HAP-1 (cell line): ENCODE measurements around the gene NUMB.
"Not testable (repeated sequence)": the region's sequence is repeated elsewhere in the genome, so short reads cannot be mapped to it uniquely, and the experiment has no call there.

Experiments
- DNase-seq, 2 experiments: peaks; one replicate each; pipeline ENCODE4 v3.0.0-alpha.2; 2016 to 2020; ENCODE audit warnings: low spot score in 2 of 2
- H3K27me3 ChIP-seq: fragments of 250-450 bp; sonication (Bioruptor Pico); 2 replicates; pipeline ENCODE4 v1.5.1; 2020; ENCODE audit warnings: low read depth, mild to moderate bottlenecking, moderate library complexity
- H3K36me3 ChIP-seq: fragments of 250-450 bp; sonication (Bioruptor Pico); replicated peaks from 2 replicates; pipeline ENCODE4 v1.5.1; 2020; ENCODE audit warnings: mild to moderate bottlenecking
- H3K4me1 ChIP-seq: fragments of 250-450 bp; sonication (Bioruptor Pico); 2 replicates; pipeline ENCODE4 v1.5.1; 2020; ENCODE audit warnings: mild to moderate bottlenecking
- H3K4me3 ChIP-seq: fragments of 250-450 bp; sonication (Bioruptor Pico); 2 replicates; pipeline ENCODE4 v1.5.1; 2020; ENCODE audit warnings: mild to moderate bottlenecking, moderate library complexity
- H3K9me3 ChIP-seq: fragments of 250-450 bp; sonication (Bioruptor Pico); 2 replicates; pipeline ENCODE4 v1.5.1; 2020; ENCODE audit warnings: mild to moderate bottlenecking, moderate library complexity
- in situ Hi-C: fragments of 300-500 bp; cut with MboI; formaldehyde crosslinking; loops from 3 replicates; pipeline ENCODE4 v1.14.3; 2020; ENCODE audit warnings: low sequenced_read_pairs, inconsistent platforms, mixed read lengths

Gene NUMB

DNA sequence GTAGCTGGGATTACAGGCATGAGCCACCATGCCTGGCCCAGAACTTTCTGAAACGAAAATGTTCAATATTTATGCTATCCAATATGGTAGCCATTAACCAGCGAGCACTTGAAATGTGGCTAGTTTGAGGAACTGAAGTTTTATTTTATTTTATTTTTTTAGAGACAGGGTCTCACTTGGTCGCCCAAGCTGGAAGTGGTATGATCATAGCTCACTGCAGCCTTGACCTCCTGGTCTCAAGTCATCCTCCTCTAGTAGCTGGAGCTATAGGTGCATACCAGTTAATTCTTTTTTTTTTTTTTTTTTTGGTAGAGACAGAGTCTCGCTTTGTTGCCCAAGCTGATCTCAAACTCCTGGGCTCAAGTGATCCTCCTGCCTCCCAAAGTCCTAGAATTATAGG is 73.3 kb downstream of the NUMB start:
- in situ Hi-C loops, H3K4me3 ChIP-seq, DNase-seq, H3K4me1 ChIP-seq, H3K27me3 ChIP-seq, H3K36me3 ChIP-seq, H3K9me3 ChIP-seq: not testable (repeated sequence)

DNA sequence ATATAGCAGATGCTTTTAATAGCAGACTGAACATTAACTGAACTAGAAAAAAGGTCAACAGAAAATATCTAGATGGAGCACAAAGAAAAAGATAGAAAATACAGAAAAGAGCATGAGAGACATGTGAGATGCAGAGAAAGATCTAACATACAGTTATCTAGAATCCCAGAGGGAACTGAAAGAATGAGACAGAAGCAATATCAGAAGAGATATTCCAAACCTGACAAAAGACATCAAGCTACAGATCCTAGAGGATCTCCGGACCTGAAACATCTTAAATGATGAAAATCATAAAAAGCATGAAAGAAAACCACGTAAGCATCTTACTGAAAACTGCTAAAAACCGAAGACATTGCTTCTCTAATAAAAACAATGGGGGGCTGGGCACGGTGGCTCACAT is 75.0 kb downstream of the NUMB start:
- Histone ChIP-seq H3K27me3 (no peaks in the 10 kb centered on the region), H3K36me3 (no peaks in the 10 kb centered on the region), H3K4me1 (no peaks in the 10 kb centered on the region), H3K9me3 (no peaks in the 10 kb centered on the region; the same call in 1 of the 2 replicates), H3K4me3 (no peak overlapping the region)
- in situ Hi-C loops = no loop called here
- no peak for DNase-seq

DNA sequence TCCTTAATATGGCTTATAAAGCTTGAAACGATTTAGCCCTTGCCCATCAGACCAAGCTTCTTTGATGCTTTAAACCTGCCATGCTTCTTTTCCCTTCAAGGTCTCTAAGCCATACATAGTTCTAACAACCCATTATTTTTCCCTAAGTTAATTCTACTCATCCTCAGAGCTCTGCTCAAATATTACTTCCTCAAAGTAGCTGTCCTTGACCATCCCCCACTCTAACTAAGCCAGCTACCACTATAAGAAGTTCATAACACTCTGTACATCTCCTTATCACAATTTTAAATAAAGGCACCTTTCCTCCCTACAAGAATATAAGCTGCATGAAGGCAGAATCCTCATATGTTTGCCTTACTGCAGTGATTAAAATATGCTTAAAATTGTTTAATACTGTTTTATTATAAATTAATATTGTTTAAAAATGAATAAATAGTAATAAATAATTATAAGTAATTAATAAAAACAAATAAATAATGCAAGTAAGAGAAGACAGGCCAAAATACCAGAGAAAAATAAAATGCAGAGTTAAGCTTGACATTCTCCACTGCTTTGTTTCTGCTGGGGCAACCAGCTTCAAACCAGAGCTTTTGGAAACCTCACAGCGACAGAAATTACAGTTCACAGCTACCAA is 76.8 kb downstream of the NUMB start:
- no peaks in the 10 kb centered on the region for H3K27me3 ChIP-seq
- H3K4me1 ChIP-seq = no peaks in the 10 kb centered on the region
- H3K9me3 ChIP-seq = no peaks in the 10 kb centered on the region; the same call in 1 of the 2 replicates
- H3K4me3 ChIP-seq = no peak overlapping the region
- H3K36me3 ChIP-seq = no peaks in the 10 kb centered on the region
- in situ Hi-C loops = no loop called here
- DNase-seq = no peak

DNA sequence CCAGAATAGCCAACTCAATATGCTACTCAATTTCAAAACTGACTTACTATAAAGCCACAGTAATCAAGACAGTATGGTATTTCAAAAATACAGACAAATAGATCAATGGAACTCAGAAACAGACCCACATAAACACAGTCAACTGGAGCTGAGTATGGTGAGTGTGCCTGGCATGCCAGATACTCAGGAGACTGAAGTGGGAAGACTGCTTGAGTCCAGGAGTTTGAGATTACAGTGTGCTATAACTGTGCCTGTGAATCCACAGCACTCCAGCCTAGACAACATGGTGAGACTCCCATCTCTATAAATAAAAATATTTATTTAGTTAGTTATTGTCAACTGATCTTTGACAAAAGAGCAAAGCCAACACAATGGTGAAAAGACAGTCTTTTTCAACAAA is 81.8 kb downstream of the NUMB start:
- in situ Hi-C loops = no loop called here
- H3K4me1 ChIP-seq = no peaks in the 10 kb centered on the region
- no peaks in the 10 kb centered on the region for H3K27me3 ChIP-seq

DNA sequence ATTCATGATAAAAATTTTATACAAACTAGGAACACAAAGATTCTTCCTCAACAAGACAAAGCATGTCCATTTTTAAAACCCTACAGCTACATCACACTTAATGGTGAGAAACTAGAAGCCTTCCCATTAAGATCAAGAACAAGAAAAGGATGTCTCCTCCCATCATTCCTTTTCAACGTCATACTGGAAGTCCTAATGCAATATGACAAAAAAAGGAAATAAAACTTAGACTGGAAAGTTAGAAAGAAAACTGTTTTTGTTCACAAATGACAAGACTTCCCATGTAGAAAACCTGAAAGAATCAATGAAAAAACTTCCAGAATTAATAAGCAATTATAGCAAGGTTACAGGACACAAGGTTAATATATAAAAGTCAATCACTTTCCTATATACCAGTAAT is 82.5 kb downstream of the NUMB start:
- Histone ChIP-seq H3K36me3 (no peaks in the 10 kb centered on the region), H3K9me3 (no peaks in the 10 kb centered on the region), H3K4me3 (no peak overlapping the region), H3K27me3 (no peaks in the 10 kb centered on the region), H3K4me1 (no peaks in the 10 kb centered on the region)
- no peak for DNase-seq
- in situ Hi-C loops = no loop called here

More for the DNA sequence above, 81.8 kb downstream of the NUMB start:
- Histone ChIP-seq H3K36me3 (no peaks in the 10 kb centered on the region), H3K4me3 (no peak overlapping the region), H3K9me3 (no peaks in the 10 kb centered on the region)
- DNase-seq = no peak

DNA sequence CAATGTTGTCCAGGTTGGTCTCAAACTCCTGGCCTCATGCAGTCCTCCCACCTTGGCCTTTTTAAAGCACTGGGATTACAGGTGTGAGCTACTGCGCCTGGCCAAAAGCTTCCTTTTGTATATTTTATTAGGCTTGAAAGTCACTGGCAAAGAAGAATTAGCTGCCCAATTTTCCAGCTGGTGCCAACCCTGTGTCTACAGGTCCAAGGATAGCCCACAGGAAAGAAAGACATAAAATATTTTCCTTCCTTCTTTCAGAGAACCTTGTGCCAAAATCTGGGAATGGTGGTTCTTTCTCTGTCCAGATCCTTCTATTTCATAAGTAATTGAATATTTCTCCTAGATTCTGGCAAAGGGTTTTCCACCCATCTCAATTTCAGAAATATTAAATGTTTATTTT is 84.1 kb downstream of the NUMB start:
- H3K36me3 ChIP-seq = no peaks in the 10 kb centered on the region
- no peaks in the 10 kb centered on the region for H3K9me3 ChIP-seq
- in situ Hi-C loops = no loop called here
- H3K4me1 ChIP-seq = 0 out of 2 replicates have a peak, but pooled peaks cover 2% of the 10 kb centered on the region
- no peaks in the 10 kb centered on the region for H3K27me3 ChIP-seq
- H3K4me3 ChIP-seq = no peak overlapping the region
- DNase-seq = no peak

DNA sequence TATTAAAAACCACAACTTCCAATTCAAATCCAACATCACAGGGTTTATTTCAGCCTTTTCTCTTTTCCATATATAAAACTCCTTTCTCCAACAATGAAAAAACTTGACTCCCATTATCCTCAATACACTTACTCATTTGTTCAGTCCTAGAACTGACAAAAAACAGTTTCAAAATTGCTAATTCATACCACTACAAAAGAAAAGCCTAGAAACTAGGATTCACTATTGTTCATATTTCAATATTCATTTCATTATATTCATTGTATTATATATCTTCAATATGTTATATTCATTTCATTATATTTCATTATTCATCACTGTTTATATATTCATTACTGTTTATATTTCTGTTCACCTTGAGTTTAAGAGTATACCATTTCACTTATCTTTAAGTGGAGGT is 85.8 kb downstream of the NUMB start:
- Histone ChIP-seq H3K4me1 (0 out of 2 replicates have a peak, but pooled peaks cover 2% of the 10 kb centered on the region), H3K9me3 (no peaks in the 10 kb centered on the region), H3K27me3 (no peaks in the 10 kb centered on the region), H3K36me3 (no peaks in the 10 kb centered on the region), H3K4me3 (no peak overlapping the region)
- in situ Hi-C loops = no loop called here
- no peak for DNase-seq

DNA sequence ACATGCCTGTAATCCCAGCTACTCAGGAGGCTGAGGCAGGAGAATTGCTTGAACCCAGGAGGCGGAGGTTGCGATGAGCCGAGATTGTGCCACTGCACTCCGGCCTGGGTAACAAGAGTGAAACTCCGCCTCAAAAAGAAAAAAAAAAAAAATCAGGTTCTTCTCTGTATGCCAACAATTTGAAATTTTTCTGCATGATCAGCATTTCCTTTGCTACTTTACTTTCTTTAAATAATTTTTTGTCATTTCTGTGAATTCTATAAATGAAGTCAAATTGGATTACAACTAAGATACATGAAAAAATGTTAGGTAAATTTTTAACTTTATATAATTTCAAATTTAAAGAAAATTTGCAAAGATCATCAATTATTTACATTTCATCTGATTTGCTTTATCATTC is 87.8 kb downstream of the NUMB start:
- H3K4me3 ChIP-seq = no peak overlapping the region
- H3K36me3 ChIP-seq = no peaks in the 10 kb centered on the region
- no peaks in the 10 kb centered on the region for H3K9me3 ChIP-seq
- in situ Hi-C loops = no loop called here
- H3K27me3 ChIP-seq = no peaks in the 10 kb centered on the region
- no peak for DNase-seq
- peaks cover 14% of the 10 kb centered on the region for H3K4me1 ChIP-seq

DNA sequence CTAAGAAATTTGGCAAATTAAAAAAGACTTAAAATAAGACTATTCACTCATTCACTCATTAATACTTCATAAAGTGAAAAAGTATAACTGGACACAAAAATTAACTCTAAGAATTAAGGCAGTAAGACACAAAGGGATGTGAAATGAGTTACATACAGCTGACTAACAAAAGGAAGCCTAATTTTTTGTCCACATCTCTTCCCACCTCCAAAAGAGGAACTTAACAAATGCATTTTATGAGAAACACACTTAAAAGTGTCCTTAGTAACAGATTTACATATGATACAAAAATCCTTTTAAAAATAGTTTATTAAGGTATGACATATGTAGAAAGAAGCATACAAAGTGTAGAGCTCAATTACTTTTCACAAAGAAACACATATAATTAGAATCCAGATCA is 88.9 kb downstream of the NUMB start:
- in situ Hi-C loops = no loop called here
- Histone ChIP-seq H3K9me3 (no peaks in the 10 kb centered on the region), H3K4me3 (no peak overlapping the region), H3K27me3 (no peaks in the 10 kb centered on the region), H3K4me1 (peaks cover 14% of the 10 kb centered on the region), H3K36me3 (no peaks in the 10 kb centered on the region)
- no peak for DNase-seq

DNA sequence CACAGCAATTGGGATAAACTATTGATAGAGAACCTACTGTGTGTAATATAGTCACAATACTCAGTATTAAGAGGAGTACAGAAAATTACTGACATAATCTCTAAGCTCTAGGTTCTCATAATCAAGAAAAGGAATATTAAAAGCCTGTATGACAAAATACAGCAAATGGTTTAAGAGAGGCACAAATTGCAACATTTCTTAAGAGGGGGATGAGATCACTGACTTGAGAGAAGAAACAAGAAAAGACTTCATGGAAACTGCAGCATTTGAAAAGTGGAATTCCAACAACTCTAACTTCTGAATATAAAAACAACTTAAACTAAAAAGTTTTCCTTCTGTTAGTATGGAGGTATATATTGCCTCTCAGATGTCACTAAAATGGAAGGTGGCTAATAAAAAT is 89.7 kb downstream of the NUMB start:
- no peak overlapping the region for H3K4me3 ChIP-seq
- H3K36me3 ChIP-seq = no peaks in the 10 kb centered on the region
- no peaks in the 10 kb centered on the region for H3K9me3 ChIP-seq
- in situ Hi-C loops = no loop called here
- no peak for DNase-seq
- no peaks in the 10 kb centered on the region for H3K27me3 ChIP-seq
- H3K4me1 ChIP-seq = peaks cover 14% of the 10 kb centered on the region

DNA sequence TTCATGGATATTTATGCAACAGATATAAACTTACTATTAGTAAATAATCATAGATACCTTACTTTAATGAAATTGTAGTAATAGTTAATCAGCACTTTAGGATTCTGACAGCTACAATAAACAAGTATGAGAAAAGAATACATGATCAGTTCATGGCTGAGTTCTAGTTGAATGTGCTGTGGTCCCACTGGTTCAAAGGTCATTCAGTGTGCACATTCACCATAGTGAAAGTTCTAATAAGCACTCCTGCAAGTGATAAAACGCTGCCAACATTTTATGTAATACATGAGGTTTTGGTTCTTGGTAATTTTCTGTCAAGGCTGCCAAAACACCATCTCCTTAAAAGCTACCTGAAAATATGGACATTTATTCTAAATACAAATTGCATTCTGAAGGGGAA is 92.6 kb downstream of the NUMB start:
- H3K4me1 ChIP-seq = peaks cover 14% of the 10 kb centered on the region
- H3K4me3 ChIP-seq = no peak overlapping the region
- in situ Hi-C loops = no loop called here
- H3K27me3 ChIP-seq = no peaks in the 10 kb centered on the region
- no peaks in the 10 kb centered on the region for H3K9me3 ChIP-seq
- H3K36me3 ChIP-seq = no peaks in the 10 kb centered on the region
- DNase-seq = no peak

DNA sequence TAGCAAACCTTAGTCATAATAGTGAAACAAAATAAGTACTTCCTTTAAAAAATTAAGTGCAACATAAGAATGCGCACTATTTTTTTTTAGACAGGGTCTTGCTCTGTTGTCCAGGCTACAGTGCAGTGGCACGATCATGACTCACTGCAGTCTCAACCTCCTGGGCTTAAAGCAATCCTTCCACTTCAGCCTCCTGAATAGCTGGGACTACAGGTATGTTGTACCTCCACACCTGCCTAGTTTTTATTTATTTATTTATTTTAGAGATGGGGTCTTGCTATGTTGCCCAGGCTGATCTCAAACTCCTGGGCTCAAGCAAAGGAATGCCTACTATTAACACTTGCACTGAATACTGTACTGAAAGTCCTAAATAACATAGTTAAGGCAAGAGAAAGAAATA is 93.8 kb downstream of the NUMB start:
- DNase-seq = no peak
- Histone ChIP-seq H3K4me1 (peaks cover 12% of the 10 kb centered on the region), H3K9me3 (no peaks in the 10 kb centered on the region), H3K36me3 (no peaks in the 10 kb centered on the region), H3K4me3 (no peak overlapping the region), H3K27me3 (no peaks in the 10 kb centered on the region)
- in situ Hi-C loops = no loop called here

DNA sequence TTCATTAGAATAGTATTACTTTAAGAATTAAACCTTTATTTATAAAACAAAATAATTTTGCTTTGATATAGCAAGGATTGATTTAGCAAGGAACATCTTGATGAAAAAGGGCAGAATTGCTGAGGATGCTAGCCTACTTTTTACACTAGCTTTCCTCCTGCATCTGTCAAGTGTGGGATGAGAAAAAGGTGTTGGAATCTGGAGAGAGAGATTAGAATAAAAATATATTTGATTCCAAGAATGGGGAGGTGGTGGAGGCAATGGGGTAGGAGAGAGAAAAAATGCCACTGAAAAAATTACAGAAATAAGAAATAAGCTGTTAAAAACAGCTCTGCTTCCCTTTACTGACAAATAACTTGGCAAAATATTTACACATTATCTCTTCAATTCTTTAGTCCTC is 98.9 kb downstream of the NUMB start:
- Histone ChIP-seq H3K36me3 (no peaks in the 10 kb centered on the region), H3K4me1 (no peaks in the 10 kb centered on the region), H3K27me3 (no peaks in the 10 kb centered on the region), H3K9me3 (no peaks in the 10 kb centered on the region), H3K4me3 (no peak overlapping the region)
- in situ Hi-C loops = no loop called here
- no peak for DNase-seq

DNA sequence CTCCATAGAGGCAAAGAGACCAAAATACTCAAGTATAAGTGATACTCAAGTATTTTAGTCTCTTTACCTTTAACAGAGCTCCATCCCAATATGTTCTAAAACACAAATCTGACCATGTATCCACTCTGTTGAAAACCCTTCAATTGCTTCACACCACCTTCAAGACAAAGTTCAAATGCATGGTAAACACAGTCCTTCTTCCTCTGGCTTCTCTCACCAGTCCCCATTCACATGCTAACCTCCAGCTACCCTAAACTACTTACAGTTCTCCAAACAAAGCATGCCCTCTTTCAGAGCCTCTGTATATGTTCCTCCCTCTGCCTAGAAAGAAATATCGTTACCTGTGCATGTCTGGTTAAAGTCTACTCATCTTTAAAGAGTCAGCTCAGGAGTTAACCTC is 100.2 kb downstream of the NUMB start:
- Histone ChIP-seq H3K4me3 (no peak overlapping the region), H3K27me3 (no peaks in the 10 kb centered on the region), H3K9me3 (no peaks in the 10 kb centered on the region), H3K36me3 (no peaks in the 10 kb centered on the region), H3K4me1 (no peaks in the 10 kb centered on the region)
- DNase-seq = no peak
- in situ Hi-C loops = no loop called here

DNA sequence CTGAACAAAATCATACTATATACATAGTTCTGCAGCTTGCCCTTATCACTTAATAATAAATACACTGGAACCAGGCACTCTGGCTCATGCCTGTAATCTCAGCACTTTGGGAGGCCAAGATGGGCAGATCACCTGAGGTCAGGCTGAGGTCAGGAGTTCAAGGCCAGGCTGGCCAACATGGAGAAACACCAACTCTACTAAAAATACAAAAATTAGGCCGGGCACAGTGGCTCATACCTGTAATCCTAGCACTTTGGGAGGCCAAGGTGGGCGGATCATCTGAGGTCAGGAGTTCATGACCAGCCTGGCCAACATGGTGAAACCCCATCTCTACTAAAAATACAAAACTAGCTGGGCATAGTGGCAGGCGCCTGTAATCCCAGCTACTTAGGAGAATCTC is 109.3 kb downstream of the NUMB start:
- H3K4me3 ChIP-seq, H3K27me3 ChIP-seq, in situ Hi-C loops, H3K36me3 ChIP-seq, H3K4me1 ChIP-seq, DNase-seq, H3K9me3 ChIP-seq: not testable (repeated sequence)
